ENCODE results near the gene ACAD9.
"Not testable (repeated sequence)": the region's sequence is repeated elsewhere in the genome, so short reads cannot be mapped to it uniquely, and the experiment has no call there.

ACAD9 gene

DNA sequence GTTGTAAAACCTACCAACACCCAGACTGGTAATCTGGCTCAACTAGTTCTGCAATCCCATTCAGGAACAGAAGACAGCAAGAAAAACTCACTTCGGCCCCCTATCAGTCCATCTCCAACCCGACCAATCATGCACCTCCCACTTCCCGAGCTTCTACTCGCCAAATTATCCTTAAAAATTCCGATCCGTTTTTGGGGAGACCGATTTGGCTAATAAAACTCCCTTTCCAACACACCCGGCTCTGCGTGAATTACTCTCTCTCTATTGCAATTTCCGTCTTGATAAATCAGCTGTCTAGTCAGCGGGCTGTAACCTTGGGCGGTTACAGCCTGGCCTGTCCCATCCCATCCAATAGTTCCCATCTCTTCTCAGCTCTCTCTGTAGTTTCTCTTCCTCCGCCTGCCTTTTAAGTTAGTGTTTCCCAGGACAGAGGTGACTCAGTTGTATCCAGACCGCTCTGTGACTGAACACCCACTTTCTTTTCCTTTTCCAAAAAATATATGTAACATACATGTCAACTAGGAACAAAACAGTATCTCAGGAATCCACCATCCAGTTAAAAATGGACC is 780 bp upstream of the ACAD9 start:
- Histone ChIP-seq H3K79me2 (ENCODE audit: control insufficient read depth, insufficient read depth, low read length) (peaks cover 27% of the 10 kb centered on the region), H2AK5ac (ENCODE audit: low read length) (peak overlapping the region; percentile 95), H3K36me3 (ENCODE audit: control insufficient read depth, insufficient read depth, low read length) (no peaks in the 10 kb centered on the region), H4K8ac (ENCODE audit: low read depth, low read length) (no peak overlapping the region), H4K5ac (ENCODE audit: low read length) (peak overlapping the region; percentile 91), H3K56ac (ENCODE audit: low read length) (peak overlapping the region; percentile 99), H3K4ac (ENCODE audit: low read depth, low read length) (peak overlapping the region; percentile 85), H2BK5ac (ENCODE audit: low read length) (peak overlapping the region; percentile 54), H3K27ac (ENCODE audit: low read depth, low read length) (peak overlapping the region; percentile 41), H3K79me1 (ENCODE audit: low read length) (peaks cover 26% of the 10 kb centered on the region), H2BK120ac (ENCODE audit: low read depth, low read length) (no peak overlapping the region), H3K9ac (ENCODE audit: low read length) (peak overlapping the region; percentile 99), H3K27me3 (ENCODE audit: insufficient read depth, low read length, poor library complexity) (no peaks in the 10 kb centered on the region), H3K4me3 (ENCODE audit: low read length) (peak overlapping the region; percentile 98), H2BK15ac (replicated peaks; ENCODE audit: low read depth) (no peak overlapping the region), H3K23ac (ENCODE audit: low read length) (peak overlapping the region; percentile 97), H3K18ac (ENCODE audit: low read length) (peak overlapping the region; percentile 62), H3K4me2 (ENCODE audit: low read length) (peak overlapping the region; percentile 100), H3K4me1 (ENCODE audit: control insufficient read depth, low read depth, low read length) (peaks cover 3% of the 10 kb centered on the region)
- DNase-seq: peak; percentile 40
- WGBS (ENCODE audit: extremely low coverage, insufficient coverage, low lambda C conversion rate): no CpG with 5 or more reads among the region's 14 CpGs

DNA sequence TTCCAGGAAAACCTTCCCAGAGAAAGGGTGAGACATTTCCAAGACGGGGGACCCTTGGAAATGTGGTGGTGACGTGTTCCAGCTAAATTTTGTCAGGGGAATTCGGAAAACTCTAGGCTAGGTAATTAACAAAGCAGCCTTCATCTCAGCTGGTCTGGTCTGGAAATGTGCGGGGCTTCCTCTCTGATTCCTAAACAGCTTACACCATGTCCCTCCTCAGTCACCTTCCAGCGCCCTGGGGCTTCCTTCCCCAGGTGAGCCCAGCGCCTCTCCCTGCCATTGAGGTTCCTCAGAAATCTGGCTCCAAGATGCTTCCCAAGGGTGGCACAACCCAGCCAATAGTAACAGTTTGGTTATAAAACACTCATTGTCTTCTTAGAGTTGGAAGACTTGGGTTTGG is 571 bp downstream of the ACAD9 start:
- DNase-seq: no peak
- Histone ChIP-seq H4K5ac (ENCODE audit: low read length) (peak overlapping the region; percentile 39), H2BK5ac (ENCODE audit: low read length) (no peak overlapping the region), H3K79me2 (ENCODE audit: control insufficient read depth, insufficient read depth, low read length) (peaks cover 30% of the 10 kb centered on the region), H3K4me1 (ENCODE audit: control insufficient read depth, low read depth, low read length) (peaks cover 3% of the 10 kb centered on the region), H3K27me3 (ENCODE audit: insufficient read depth, low read length, poor library complexity) (no peaks in the 10 kb centered on the region), H3K36me3 (ENCODE audit: control insufficient read depth, insufficient read depth, low read length) (peaks cover 3% of the 10 kb centered on the region), H3K56ac (ENCODE audit: low read length) (peak overlapping the region; percentile 100), H3K4ac (ENCODE audit: low read depth, low read length) (peak overlapping the region; percentile 19), H3K4me3 (ENCODE audit: low read length) (peak overlapping the region; percentile 98), H3K79me1 (ENCODE audit: low read length) (peaks cover 31% of the 10 kb centered on the region), H2BK15ac (replicated peaks; ENCODE audit: low read depth) (no peak overlapping the region), H3K9ac (ENCODE audit: low read length) (peak overlapping the region; percentile 99), H2AK5ac (ENCODE audit: low read length) (peak overlapping the region; percentile 65), H3K23ac (ENCODE audit: low read length) (peak overlapping the region; percentile 89), H2BK120ac (ENCODE audit: low read depth, low read length) (no peak overlapping the region), H3K4me2 (ENCODE audit: low read length) (peak overlapping the region; percentile 97), H3K27ac (ENCODE audit: low read depth, low read length) (no peak overlapping the region), H3K18ac (ENCODE audit: low read length) (no peak overlapping the region), H4K8ac (ENCODE audit: low read depth, low read length) (no peak overlapping the region)
- WGBS (ENCODE audit: extremely low coverage, insufficient coverage, low lambda C conversion rate): no CpG with 5 or more reads among the region's 6 CpGs

- not testable (repeated sequence) for H3K4ac ChIP-seq (ENCODE audit: low read depth, low read length); H3K4me3 ChIP-seq (ENCODE audit: low read length); H2AK5ac ChIP-seq (ENCODE audit: low read length); DNase-seq; H2BK120ac ChIP-seq (ENCODE audit: low read depth, low read length); H3K23ac ChIP-seq (ENCODE audit: low read length); H3K18ac ChIP-seq (ENCODE audit: low read length); H3K27ac ChIP-seq (ENCODE audit: low read depth, low read length); H2BK5ac ChIP-seq (ENCODE audit: low read length); H4K5ac ChIP-seq (ENCODE audit: low read length); H2BK15ac ChIP-seq (replicated peaks; ENCODE audit: low read depth); H3K4me1 ChIP-seq (ENCODE audit: control insufficient read depth, low read depth, low read length); H3K36me3 ChIP-seq (ENCODE audit: control insufficient read depth, insufficient read depth, low read length); H4K8ac ChIP-seq (ENCODE audit: low read depth, low read length); H3K27me3 ChIP-seq (ENCODE audit: insufficient read depth, low read length, poor library complexity)
- Histone ChIP-seq H3K79me2 (ENCODE audit: control insufficient read depth, insufficient read depth, low read length) (peaks cover 30% of the 10 kb centered on the region), H3K9ac (ENCODE audit: low read length) (peak overlapping the region; percentile 99), H3K56ac (ENCODE audit: low read length) (peak overlapping the region; percentile 15), H3K4me2 (ENCODE audit: low read length) (peak overlapping the region; percentile 97), H3K79me1 (ENCODE audit: low read length) (peaks cover 32% of the 10 kb centered on the region)
- no CpG with 5 or more reads among the region's 12 CpGs for WGBS (ENCODE audit: extremely low coverage, insufficient coverage, low lambda C conversion rate)
Measured at GRCh38 chr3:128880455-128880854, 1.0 kb downstream of the ACAD9 start.

DNA sequence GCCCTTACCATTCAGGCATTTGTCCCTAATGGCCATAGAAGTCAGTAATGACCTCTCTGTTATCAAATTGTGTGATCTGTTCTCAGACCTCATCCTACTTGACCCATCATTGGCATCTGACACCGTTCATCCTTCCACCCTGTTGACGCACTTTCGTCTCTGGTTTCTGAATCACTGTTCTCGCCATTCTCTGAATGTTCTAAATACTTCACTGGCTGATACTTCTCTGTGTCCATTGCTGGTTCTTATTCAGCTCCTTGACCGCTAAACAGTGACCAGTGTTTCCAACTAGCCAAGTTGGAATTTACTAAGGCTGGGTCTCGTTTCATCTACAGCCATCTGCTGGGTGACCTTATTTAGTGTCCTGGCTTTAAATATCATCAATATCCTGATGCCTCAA is 2.2 kb downstream of the ACAD9 start:
- Histone ChIP-seq H3K4me3 (ENCODE audit: low read length) (no peak overlapping the region), H4K5ac (ENCODE audit: low read length) (no peak overlapping the region), H3K79me2 (ENCODE audit: control insufficient read depth, insufficient read depth, low read length) (peaks cover 30% of the 10 kb centered on the region), H3K36me3 (ENCODE audit: control insufficient read depth, insufficient read depth, low read length) (peaks cover 3% of the 10 kb centered on the region), H3K4me2 (ENCODE audit: low read length) (no peak overlapping the region), H3K27ac (ENCODE audit: low read depth, low read length) (no peak overlapping the region), H4K8ac (ENCODE audit: low read depth, low read length) (no peak overlapping the region), H3K23ac (ENCODE audit: low read length) (no peak overlapping the region), H3K79me1 (ENCODE audit: low read length) (peaks cover 32% of the 10 kb centered on the region), H3K4me1 (ENCODE audit: control insufficient read depth, low read depth, low read length) (peaks cover 3% of the 10 kb centered on the region), H3K27me3 (ENCODE audit: insufficient read depth, low read length, poor library complexity) (no peaks in the 10 kb centered on the region), H2BK15ac (replicated peaks; ENCODE audit: low read depth) (no peak overlapping the region), H3K4ac (ENCODE audit: low read depth, low read length) (no peak overlapping the region), H3K56ac (ENCODE audit: low read length) (no peak overlapping the region), H3K9ac (ENCODE audit: low read length) (no peak overlapping the region), H2BK120ac (ENCODE audit: low read depth, low read length) (no peak overlapping the region), H3K18ac (ENCODE audit: low read length) (no peak overlapping the region), H2BK5ac (ENCODE audit: low read length) (no peak overlapping the region), H2AK5ac (ENCODE audit: low read length) (no peak overlapping the region)
- WGBS (ENCODE audit: extremely low coverage, insufficient coverage, low lambda C conversion rate): no CpG with 5 or more reads among the region's 6 CpGs
- no peak for DNase-seq

- Histone ChIP-seq H3K4me1 (ENCODE audit: control insufficient read depth, low read depth, low read length) (peaks cover 3% of the 10 kb centered on the region), H4K8ac (ENCODE audit: low read depth, low read length) (no peak overlapping the region), H2BK15ac (replicated peaks; ENCODE audit: low read depth) (no peak overlapping the region), H3K23ac (ENCODE audit: low read length) (no peak overlapping the region), H3K79me1 (ENCODE audit: low read length) (peaks cover 33% of the 10 kb centered on the region), H2BK5ac (ENCODE audit: low read length) (no peak overlapping the region), H3K27ac (ENCODE audit: low read depth, low read length) (no peak overlapping the region), H3K9ac (ENCODE audit: low read length) (no peak overlapping the region), H3K4me3 (ENCODE audit: low read length) (no peak overlapping the region), H3K56ac (ENCODE audit: low read length) (no peak overlapping the region), H3K79me2 (ENCODE audit: control insufficient read depth, insufficient read depth, low read length) (peaks cover 30% of the 10 kb centered on the region), H4K5ac (ENCODE audit: low read length) (no peak overlapping the region), H3K36me3 (ENCODE audit: control insufficient read depth, insufficient read depth, low read length) (peaks cover 3% of the 10 kb centered on the region), H2AK5ac (ENCODE audit: low read length) (no peak overlapping the region), H3K18ac (ENCODE audit: low read length) (no peak overlapping the region), H3K27me3 (ENCODE audit: insufficient read depth, low read length, poor library complexity) (no peaks in the 10 kb centered on the region), H3K4ac (ENCODE audit: low read depth, low read length) (no peak overlapping the region), H2BK120ac (ENCODE audit: low read depth, low read length) (no peak overlapping the region), H3K4me2 (ENCODE audit: low read length) (no peak overlapping the region)
- WGBS (ENCODE audit: extremely low coverage, insufficient coverage, low lambda C conversion rate): no CpG with 5 or more reads among the region's 1 CpG
- no peak for DNase-seq
Measured at GRCh38 chr3:128882719-128883118, 3.3 kb downstream of the ACAD9 start.

- no peak overlapping the region for H3K27ac ChIP-seq (ENCODE audit: low read depth, low read length)
- H3K4me2 ChIP-seq (ENCODE audit: low read length): no peak overlapping the region
- H2BK5ac ChIP-seq (ENCODE audit: low read length): no peak overlapping the region
- H3K79me1 ChIP-seq (ENCODE audit: low read length): peaks cover 21% of the 10 kb centered on the region
- WGBS (ENCODE audit: extremely low coverage, insufficient coverage, low lambda C conversion rate): no CpG with 5 or more reads among the region's 1 CpG
- no peak overlapping the region for H2AK5ac ChIP-seq (ENCODE audit: low read length)
- no peak overlapping the region for H3K9ac ChIP-seq (ENCODE audit: low read length)
- H2BK15ac ChIP-seq (replicated peaks; ENCODE audit: low read depth): no peak overlapping the region
- no peak for DNase-seq
- no peak overlapping the region for H4K5ac ChIP-seq (ENCODE audit: low read length)
- no peaks in the 10 kb centered on the region for H3K27me3 ChIP-seq (ENCODE audit: insufficient read depth, low read length, poor library complexity)
- peaks cover 4% of the 10 kb centered on the region for H3K36me3 ChIP-seq (ENCODE audit: control insufficient read depth, insufficient read depth, low read length)
- no peak overlapping the region for H2BK120ac ChIP-seq (ENCODE audit: low read depth, low read length)
- H4K8ac ChIP-seq (ENCODE audit: low read depth, low read length): no peak overlapping the region
- no peak overlapping the region for H3K4me3 ChIP-seq (ENCODE audit: low read length)
- peaks cover 18% of the 10 kb centered on the region for H3K79me2 ChIP-seq (ENCODE audit: control insufficient read depth, insufficient read depth, low read length)
- H3K4ac ChIP-seq (ENCODE audit: low read depth, low read length): no peak overlapping the region
- H3K18ac ChIP-seq (ENCODE audit: low read length): no peak overlapping the region
- H3K56ac ChIP-seq (ENCODE audit: low read length): no peak overlapping the region
- H3K4me1 ChIP-seq (ENCODE audit: control insufficient read depth, low read depth, low read length): no peaks in the 10 kb centered on the region
- no peak overlapping the region for H3K23ac ChIP-seq (ENCODE audit: low read length)
Measured at GRCh38 chr3:128884992-128885391, 5.6 kb downstream of the ACAD9 start.
